ENCODE results near the gene GATA3. TPM values are rescaled to one million over a fixed set of nuclear protein-coding genes. Genes with fewer than 3 reads are reported as not detected.

GATA3 gene
- total and polyA plus RNA-seq, 2 of the 8 experiments (the other 6 are each of a cell fraction or from before 2014, with no cell fraction given) = 0.02 to 0.43 TPM

DNA sequence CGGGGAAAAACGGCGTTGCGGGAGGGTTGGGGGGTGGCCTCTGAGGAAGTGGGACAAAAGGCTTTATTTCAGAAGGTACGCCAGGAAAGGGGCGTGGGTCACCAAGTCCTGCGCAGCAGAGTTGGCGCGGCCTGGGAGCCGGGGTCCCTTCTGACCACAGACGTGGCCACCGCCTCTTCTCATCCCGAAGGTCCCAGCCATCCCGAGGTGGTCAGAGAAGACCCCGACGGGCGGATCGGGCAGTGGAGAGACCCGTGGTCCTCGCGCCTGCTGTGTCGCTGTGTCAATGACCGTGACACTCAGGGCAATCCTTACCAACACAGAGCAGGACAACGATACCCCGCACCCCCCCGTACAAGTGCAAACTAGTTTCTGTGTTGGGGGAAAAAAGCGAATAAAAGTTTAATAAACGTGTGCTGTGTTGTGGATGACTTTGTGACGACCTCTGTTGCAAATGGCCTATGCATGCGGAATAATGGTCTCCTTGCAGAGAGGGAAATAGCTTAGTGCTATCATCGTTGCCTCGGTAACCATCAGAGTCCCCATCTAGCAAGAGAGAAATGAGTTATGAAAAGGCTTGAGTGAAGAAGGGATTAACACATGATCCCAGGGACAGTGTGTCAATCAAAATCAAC is 19.4 kb upstream of the GATA3 start:
- Histone ChIP-seq H3K79me2 (ENCODE audit: control insufficient read depth in 1 of 2, insufficient read depth in 2 of 2, low read length in 2 of 2) (no peaks in the 10 kb centered on the region), H4K8ac (ENCODE audit: extremely low read depth, insufficient read depth, low read length) (no peak overlapping the region), H3K9ac (replicated peaks in 1 of 4; ENCODE audit: extremely low read depth in 1 of 4, low read depth in 3 of 4, low read length in 3 of 4) (no peak overlapping the region), H2BK12ac (ENCODE audit: low read depth, low read length) (no peak overlapping the region), H3K36me3 (ENCODE audit: control insufficient read depth in 2 of 4, insufficient read depth in 4 of 4, low read length in 3 of 4) (peaks cover 0 to 2% (median 0%) of the 10 kb centered on the region in 4 experiments; a peak in 1 of 8 replicates), H3K23me2 (ENCODE audit: low read depth, low read length) (no peaks in the 10 kb centered on the region; the same call in 1 of the 2 replicates), H3K4me2 (ENCODE audit: insufficient read depth in 1 of 2, low read depth in 2 of 2, low read length in 2 of 2) (peak overlapping the region; percentile 72 to 74), H2AFZ (ENCODE audit: low read length) (no peak overlapping the region), H2AK5ac (ENCODE audit: low read depth, low read length) (peak overlapping the region; percentile 70; the same call in 1 of the 2 replicates), H3K23ac (ENCODE audit: insufficient read length) (no peak overlapping the region), H4K5ac (ENCODE audit: insufficient read length, low read depth, low read length) (no peak overlapping the region), H3K4me3 (ENCODE audit: extremely low read depth in 1 of 4, insufficient read depth in 2 of 4, low read depth in 3 of 4, low read length in 4 of 4) (peak overlapping the region in 3 of 4 experiments; percentile 6 to 57 (median 14); a peak in 5 of 8 replicates), H2BK5ac (ENCODE audit: low read depth, low read length) (no peak overlapping the region), H3K4me1 (replicated peaks in 1 of 4; ENCODE audit: control insufficient read depth in 3 of 4, insufficient read depth in 4 of 4, low read length in 3 of 4) (peaks cover 7 to 22% (median 12%) of the 10 kb centered on the region in 4 experiments), H4K20me1 (replicated peaks in 1 of 2; ENCODE audit: control insufficient read depth in 1 of 2, insufficient read depth in 2 of 2, low read length in 2 of 2) (peaks cover 14 to 27% of the 10 kb centered on the region in 2 experiments), H3K9me3 (ENCODE audit: insufficient read depth in 2 of 2, low read depth in 1 of 2, low read length in 1 of 2) (no peaks in the 10 kb centered on the region), H4K91ac (replicated peaks; ENCODE audit: insufficient read length, low read length) (no peak overlapping the region), H2BK20ac (ENCODE audit: low read length) (no peak overlapping the region), H3K79me1 (ENCODE audit: low read depth, low read length) (no peaks in the 10 kb centered on the region; the same call in 1 of the 2 replicates), H3K27ac (ENCODE audit: low read depth, low read length) (no peak overlapping the region), H2BK120ac (replicated peaks; ENCODE audit: low read depth, low read length) (no peak overlapping the region), H3K27me3 (replicated peaks in 1 of 4; ENCODE audit: control insufficient read depth in 3 of 4, extremely low read depth in 1 of 4, insufficient read depth in 3 of 4, low read length in 3 of 4) (peaks cover 61 to 88% (median 84%) of the 10 kb centered on the region in 4 experiments), H2BK15ac (ENCODE audit: low read length) (no peak overlapping the region), H3K56ac (replicated peaks; ENCODE audit: insufficient read length, low read depth, low read length) (no peak overlapping the region), H3K18ac (ENCODE audit: extremely low read depth, low read length) (no peak overlapping the region), H3K14ac (ENCODE audit: insufficient read length) (no peak overlapping the region), H3K4ac (replicated peaks; ENCODE audit: insufficient read length, low read depth, low read length) (no peak overlapping the region)
- FAIRE-seq (no peak), DNase-seq (ENCODE audit: low read depth in 1 of 2, low spot score in 2 of 2) (peak in 1 of 2 experiments; percentile 51)
- 5% methylated on average over 29 of the region's 32 CpGs; no CpG with 5 or more reads in 1 of the 2 experiments for WGBS, 2 experiments (ENCODE audit: extremely low coverage in 1 of 2, insufficient coverage in 1 of 2, insufficient read length in 1 of 2, insufficient replicate concordance in 2 of 2, low coverage in 1 of 2, low lambda C conversion rate in 2 of 2, missing lambda C conversion rate in 1 of 2)
- ChIA-PET POLR2A (ENCODE audit: partially characterized antibody) (interaction anchor here (1.4 to 2.1 kb wide), 2 partner anchors 15 to 24 kb away, joined by 4 to 10 read pairs; no protein-coding TSS in a partner anchor), CTCF (ENCODE audit: partially characterized antibody) (interaction anchor here (0.8 kb wide), 1 partner anchor 155 kb away, joined by 3 read pairs; no protein-coding TSS in a partner anchor)
- no peak for TF ChIP-seq CTBP2 (IDR thresholded peaks at IDR 0.05; ENCODE audit: borderline replicate concordance, insufficient read depth, insufficient read length, low read length)
- no peak for TF ChIP-seq CHD1 (IDR thresholded peaks at IDR 0.05; ENCODE audit: low read depth, low read length)
- TF ChIP-seq SIRT6 (IDR thresholded peaks at IDR 0.05; ENCODE audit: low read length) = no peak
- TF ChIP-seq, protein P1, sequence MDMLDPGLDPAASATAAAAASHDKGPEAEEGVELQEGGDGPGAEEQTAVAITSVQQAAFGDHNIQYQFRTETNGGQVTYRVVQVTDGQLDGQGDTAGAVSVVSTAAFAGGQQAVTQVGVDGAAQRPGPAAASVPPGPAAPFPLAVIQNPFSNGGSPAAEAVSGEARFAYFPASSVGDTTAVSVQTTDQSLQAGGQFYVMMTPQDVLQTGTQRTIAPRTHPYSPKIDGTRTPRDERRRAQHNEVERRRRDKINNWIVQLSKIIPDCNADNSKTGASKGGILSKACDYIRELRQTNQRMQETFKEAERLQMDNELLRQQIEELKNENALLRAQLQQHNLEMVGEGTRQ (IDR thresholded peaks at IDR 0.05; ENCODE audit: low read length) = no peak
- TF ChIP-seq YY1 (IDR thresholded peaks at IDR 0.05; ENCODE audit: low read depth, low read length) = no peak
- TF ChIP-seq RNF2 (IDR thresholded peaks at IDR 0.05; ENCODE audit: borderline replicate concordance, low read depth, low read length, missing control alignments, poor library complexity, severe bottlenecking) = peak; percentile 85
- no peak for TF ChIP-seq POU5F1 (IDR thresholded peaks at IDR 0.05; ENCODE audit: low read depth, low read length)
- TF ChIP-seq, protein P2, sequence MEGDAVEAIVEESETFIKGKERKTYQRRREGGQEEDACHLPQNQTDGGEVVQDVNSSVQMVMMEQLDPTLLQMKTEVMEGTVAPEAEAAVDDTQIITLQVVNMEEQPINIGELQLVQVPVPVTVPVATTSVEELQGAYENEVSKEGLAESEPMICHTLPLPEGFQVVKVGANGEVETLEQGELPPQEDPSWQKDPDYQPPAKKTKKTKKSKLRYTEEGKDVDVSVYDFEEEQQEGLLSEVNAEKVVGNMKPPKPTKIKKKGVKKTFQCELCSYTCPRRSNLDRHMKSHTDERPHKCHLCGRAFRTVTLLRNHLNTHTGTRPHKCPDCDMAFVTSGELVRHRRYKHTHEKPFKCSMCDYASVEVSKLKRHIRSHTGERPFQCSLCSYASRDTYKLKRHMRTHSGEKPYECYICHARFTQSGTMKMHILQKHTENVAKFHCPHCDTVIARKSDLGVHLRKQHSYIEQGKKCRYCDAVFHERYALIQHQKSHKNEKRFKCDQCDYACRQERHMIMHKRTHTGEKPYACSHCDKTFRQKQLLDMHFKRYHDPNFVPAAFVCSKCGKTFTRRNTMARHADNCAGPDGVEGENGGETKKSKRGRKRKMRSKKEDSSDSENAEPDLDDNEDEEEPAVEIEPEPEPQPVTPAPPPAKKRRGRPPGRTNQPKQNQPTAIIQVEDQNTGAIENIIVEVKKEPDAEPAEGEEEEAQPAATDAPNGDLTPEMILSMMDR (IDR thresholded peaks at IDR 0.05; ENCODE audit: control extremely low read depth in 1 of 3, insufficient read depth in 1 of 3, low read depth in 1 of 3, low read length in 3 of 3) = no peak

All from H1 (cell line).